ENCODE data around the gene NDE1.
"Not testable (repeated sequence)": the region's sequence is repeated elsewhere in the genome, so short reads cannot be mapped to it uniquely, and the experiment has no call there.

The NDE1 gene

DNA sequence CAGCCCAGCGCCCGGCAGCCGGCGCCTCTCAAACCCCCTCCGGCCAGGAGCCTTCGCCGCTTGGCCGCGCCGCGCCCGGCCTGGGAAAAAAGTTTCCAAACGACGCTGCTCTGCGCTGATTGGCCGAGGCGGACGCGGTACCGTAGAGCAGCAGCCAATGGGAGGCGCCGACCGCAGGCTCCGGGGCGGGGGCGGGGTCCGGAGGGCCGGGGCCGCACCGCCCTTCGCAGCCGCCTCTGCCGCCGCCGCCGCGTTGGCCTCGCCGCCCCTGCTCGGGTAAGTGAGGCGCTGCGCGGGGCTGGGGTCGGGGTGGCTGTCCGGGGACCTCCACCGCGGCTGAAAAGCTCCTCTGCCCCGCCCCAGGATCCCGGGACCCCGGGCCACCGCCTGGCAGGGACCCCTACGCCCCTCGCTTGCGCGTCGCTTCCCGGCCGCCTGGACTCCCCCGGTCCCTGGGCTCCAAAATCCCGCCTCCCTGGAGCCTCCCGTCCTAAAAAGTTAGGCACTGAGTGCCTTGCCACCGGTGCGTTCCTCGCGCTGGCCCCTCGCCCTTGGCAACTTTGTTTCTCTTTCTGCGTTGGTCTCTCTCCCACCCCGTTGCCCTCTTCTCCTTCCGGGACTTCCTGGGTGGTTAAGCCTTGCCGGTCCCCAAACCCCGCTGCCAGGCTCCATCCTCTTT is at the start of gene NDE1:
TSS of gene NDE1 (plus strand) at position 227 of the 679 bp plus-strand sequence. CDS start 14,534 bp downstream, outside the sequence.
- DNase-seq (ENCODE audit: low spot score): peak; percentile 92

DNA sequence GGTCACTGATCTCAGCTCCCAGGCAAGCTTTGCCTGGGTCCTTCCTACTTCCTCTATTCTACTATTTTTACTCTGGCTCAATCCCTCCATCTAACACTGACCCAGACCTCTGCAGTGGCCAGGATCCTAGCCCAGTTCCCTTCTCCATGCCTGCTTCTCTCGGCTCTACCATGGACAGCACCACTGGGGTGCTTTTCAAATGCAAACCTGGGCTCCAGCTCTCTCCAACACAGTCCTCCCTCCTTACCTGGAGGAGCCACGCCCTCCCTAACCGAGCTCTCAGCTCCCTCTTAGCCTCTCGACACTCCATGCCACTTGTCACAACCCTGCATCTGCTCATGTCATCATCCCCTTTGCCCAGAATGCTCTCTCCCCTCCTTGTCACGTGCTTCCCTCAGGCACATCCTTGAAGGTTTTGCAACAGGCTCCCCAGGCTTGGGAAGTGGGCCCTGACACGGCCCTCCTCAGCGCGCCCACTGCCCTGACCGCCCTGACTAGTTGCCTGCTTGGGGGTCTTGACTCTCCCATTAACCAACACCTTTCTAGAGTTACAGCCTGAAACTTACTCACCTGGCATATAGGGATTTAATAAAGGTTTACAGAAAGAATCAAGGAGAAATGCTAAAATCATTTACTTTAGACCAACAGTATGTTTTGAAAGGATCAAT is 48.7 kb upstream of the NDE1 start:
- DNase-seq (ENCODE audit: low spot score): no peak

GRCh38 chr16:15602285-15603044 is 47.6 kb upstream of the NDE1 start:
- DNase-seq (ENCODE audit: low spot score): no peak

DNA sequence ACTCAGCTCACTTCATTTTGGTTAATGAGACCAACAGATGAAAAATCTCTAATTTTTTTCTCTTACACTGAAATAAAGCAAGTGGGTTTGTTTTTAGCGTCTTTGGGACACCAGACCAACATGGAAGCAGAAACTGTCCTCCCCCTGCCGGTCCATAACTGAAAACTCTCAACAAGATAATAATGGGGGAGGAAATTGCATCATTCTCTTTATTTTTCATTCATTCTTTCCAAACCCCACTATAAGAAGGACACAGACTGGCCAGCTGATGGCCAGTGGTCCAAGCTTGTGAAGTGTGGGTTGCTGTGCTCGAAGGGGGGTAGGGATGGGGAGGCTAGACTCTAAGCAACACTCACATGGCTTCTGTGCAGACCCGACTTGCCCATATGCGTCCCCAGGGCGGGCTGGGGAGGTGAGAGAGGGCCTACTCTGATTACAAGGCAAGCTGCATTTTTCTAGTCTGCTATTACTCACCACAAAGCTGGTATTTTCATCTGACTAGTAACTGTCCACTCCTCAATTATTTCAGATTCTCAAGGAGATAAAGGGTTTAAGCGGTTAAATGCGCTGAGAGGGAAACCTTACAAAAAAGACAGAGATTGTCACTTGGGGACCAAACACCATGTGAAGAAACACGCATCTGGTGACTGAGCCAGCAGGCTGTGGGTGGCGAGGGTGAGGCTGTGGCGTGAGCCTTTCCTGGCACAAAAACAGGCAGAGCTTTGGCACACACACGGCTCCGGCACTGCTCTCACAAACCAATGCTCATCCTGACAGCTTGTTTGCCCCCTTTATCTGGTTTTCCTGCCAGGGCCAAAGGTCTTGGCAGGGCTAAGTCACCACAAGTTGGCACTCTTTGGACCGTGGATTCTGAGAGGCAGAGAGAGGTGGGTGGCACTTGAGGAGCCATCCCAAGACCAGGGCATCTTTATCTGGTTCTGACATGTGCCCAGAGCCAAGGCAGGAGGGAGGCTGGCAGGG is 45.3 kb upstream of the NDE1 start:
- DNase-seq (ENCODE audit: low spot score): no peak

GRCh38 chr16:15605839-15606517 is 44.1 kb upstream of the NDE1 start:
- DNase-seq (ENCODE audit: low spot score): no peak

DNA sequence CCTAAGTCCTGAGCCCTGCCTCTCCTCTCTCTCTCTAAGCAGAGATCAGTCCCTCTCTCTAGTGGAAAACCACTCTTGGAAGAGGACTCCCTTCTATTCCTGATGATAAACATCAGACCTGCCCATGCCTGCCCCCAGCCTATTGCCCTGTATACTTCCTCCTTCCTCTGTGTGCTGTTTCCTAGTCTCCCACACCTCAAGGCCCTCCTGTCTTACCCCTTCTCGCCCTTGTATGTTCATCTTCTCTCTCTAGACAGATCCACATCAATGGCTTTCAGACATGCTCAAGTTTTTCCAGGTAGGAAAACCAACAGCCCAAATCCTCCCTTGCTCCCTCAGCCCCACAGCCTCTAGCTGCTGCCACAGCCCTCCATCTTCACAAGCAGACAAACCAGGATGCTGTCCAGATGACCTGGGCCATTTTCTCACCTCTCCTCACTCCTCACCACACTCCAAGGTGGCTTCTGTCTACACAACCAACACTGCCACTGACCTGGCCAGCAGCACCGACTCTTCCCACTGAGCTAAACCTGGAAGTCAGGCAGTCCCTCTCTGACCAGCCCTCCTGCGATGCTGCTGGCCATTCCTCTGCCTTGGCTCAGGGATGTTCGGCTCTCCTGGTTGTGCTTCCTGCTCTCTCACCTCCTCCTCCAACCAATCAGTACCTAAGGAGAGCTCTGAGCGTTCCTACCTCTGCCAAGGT is 43.4 kb upstream of the NDE1 start:
- no peak for DNase-seq (ENCODE audit: low spot score)

- not testable (repeated sequence) for DNase-seq (ENCODE audit: low spot score)
Measured at GRCh38 chr16:15607221-15607699, 42.8 kb upstream of the NDE1 start.

GRCh38 chr16:15607700-15608396 is 42.2 kb upstream of the NDE1 start:
- no peak for DNase-seq (ENCODE audit: low spot score)

GRCh38 chr16:15608398-15609285 is 41.4 kb upstream of the NDE1 start:
- no peak for DNase-seq (ENCODE audit: low spot score)

GRCh38 chr16:15609286-15609649 is 40.8 kb upstream of the NDE1 start:
- DNase-seq (ENCODE audit: low spot score): no peak

- no peak for DNase-seq (ENCODE audit: low spot score)
Measured at GRCh38 chr16:15610369-15610871, 39.6 kb upstream of the NDE1 start.

DNA sequence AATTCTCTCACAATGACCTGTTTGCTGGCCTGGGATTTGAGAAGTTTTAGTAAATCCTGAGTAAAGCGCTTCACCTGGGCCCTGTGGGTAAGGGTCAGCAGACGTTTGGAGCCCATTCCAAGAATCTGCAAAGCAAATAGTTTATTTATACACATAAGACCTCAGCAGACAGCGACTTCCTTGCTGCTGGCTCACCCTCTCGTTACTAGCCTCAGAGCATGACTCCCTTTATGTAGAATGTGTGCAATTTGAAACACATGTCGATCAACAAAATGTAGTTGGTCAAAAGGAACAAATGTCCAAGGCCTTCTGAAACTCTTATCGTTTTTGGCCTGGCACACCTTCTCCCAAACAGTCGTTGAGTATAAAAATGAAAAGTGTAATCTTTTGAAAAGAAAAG is 38.4 kb upstream of the NDE1 start:
- no peak for DNase-seq (ENCODE audit: low spot score)

GRCh38 chr16:15613676-15614075 is 36.4 kb upstream of the NDE1 start:
- peak; percentile 15 for DNase-seq (ENCODE audit: low spot score)

DNA sequence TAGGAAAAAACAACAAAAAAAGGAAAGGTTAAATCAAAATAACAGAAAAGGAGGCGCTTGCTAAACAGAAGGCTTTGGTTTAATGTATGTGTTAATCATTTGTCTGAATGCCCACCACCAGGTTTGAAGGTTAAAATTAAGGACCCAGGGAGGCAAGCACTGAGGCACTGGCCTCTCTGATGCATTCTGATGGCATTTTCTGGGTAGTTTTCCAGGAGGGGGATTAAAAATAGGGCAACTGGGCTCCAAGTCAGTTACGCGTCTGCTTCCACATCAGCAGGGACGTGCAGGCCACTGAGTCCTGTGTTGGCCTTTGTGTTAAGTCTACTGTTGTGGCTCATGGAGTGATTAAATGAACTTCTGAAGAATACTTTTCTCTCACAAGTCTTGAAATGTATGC is 34.0 kb upstream of the NDE1 start:
- no peak for DNase-seq (ENCODE audit: low spot score)

GRCh38 chr16:15616475-15617165 is 33.4 kb upstream of the NDE1 start:
- DNase-seq (ENCODE audit: low spot score): no peak

DNA sequence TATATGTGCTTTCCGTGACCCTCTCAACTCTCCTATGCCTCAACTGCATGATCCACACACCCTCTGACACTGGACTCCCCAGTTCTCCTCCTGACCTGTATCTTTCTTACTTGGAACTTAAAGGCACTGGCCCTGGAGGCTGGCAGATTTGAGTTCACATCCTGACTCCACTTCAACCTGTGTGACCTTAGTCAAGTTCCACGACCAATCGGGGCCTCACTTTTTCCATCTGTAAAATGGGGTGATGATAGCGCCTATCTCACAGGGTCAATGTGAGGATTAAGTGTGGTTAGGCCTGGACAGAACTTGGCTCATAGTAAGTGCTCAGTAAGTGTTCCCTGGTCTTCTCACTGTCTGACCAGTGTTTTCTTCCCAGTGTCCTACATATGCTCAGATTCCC is 32.1 kb upstream of the NDE1 start:
- no peak for DNase-seq (ENCODE audit: low spot score)

GRCh38 chr16:15618392-15618791 is 31.7 kb upstream of the NDE1 start:
- no peak for DNase-seq (ENCODE audit: low spot score)

DNA sequence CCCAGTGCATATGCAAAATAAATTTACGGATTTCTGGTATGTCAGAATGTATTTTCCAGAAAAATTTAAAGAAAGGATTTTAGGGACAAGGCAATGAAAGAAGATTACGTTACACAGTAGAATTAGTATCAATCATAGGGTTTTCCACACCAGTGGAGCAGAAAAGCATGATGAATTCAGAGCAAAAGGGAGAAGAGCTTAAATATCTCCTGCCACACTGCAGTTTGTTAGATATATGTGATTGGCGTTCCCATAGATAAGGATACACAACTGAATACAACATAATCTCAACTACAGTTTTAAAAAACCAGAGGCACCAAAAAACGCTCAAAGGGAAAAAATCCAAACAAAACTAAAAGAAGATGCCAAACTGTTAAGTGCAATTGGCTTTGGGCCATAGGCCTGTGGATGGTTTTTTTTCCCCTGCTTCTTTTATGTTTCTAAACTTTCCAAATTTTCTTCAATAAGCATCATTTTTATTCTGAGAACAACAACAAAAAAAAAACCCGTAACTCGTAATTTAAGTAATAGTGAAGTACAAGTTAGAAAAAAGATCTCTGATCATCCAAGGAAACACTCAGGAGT is 29.3 kb upstream of the NDE1 start:
- no peak for DNase-seq (ENCODE audit: low spot score)
